Stomach (tissue), 9 donors: Measurements from ENCODE around the gene NDST1. TPM values are rescaled to one million over a fixed set of nuclear protein-coding genes. Genes with fewer than 3 reads are reported as not detected.
A peak's percentile ranks its signal among the peaks of the same experiment; 100 is the strongest.

Experiments
- DNase-seq, 2 donors: peaks; one replicate each; pipeline versions ENCODE4 v3.0.0 to v3.0.0-alpha.2; 2013 to 2019
- H3K27ac ChIP-seq, 5 donors: fragments of 200-600 bp in 4 of 5; sonication (generic) in 4 of 5; one replicate each; pipeline ENCODE4 v1.5.1; 2013 to 2019; ENCODE audit warnings: mild to moderate bottlenecking in 1 of 5, moderate library complexity in 1 of 5
- H3K27me3 ChIP-seq, 3 donors: fragments of 200-600 bp; sonication (generic); one replicate each; pipeline ENCODE4 v1.5.1; 2017 to 2019; ENCODE audit warnings: mixed run types in 1 of 3
- H3K36me3 ChIP-seq, 4 donors: fragments of 200-600 bp; sonication (generic); 1 replicate in 3 of 4; 2 replicates in 1 of 4; pipeline ENCODE4 v1.5.1; 2016 to 2019
- H3K4me1 ChIP-seq, 4 donors: fragments of 200-600 bp; sonication (generic); one replicate each; pipeline ENCODE4 v1.5.1; 2016 to 2019
- H3K4me3 ChIP-seq, 4 donors: fragments of 200-600 bp; sonication (generic) in 3 of 4; one replicate each; pipeline ENCODE4 v1.5.1; 2016 to 2019; ENCODE audit warnings: mild to moderate bottlenecking in 1 of 4
- H3K9me3 ChIP-seq, 4 donors: fragments of 200-600 bp; sonication (generic); one replicate each; pipeline ENCODE4 v1.5.1; 2016 to 2019
- CTCF ChIP-seq, 7 experiments: fragments of 450-650 bp in 4 of 7; fragments of 200-600 bp in 3 of 7; sonication (generic) in 3 of 7; IDR thresholded peaks; one replicate each; pipeline ENCODE4 v1.5.1; 2016 to 2019; ENCODE audit warnings: antibody characterized with exemption in 7 of 7, control low read depth in 2 of 7, mild to moderate bottlenecking in 1 of 7
- EP300 ChIP-seq: sonication (generic); formaldehyde crosslinking; IDR thresholded peaks from one replicate; pipeline ENCODE4 v1.6.1; 2017; ENCODE audit warnings: antibody characterized with exemption
- POLR2A ChIP-seq, 4 donors: fragments of 450-650 bp; IDR thresholded peaks; one replicate each; pipeline ENCODE4 v1.6.1; 2016; ENCODE audit warnings: antibody characterized with exemption in 4 of 4, control low read depth in 2 of 4, mild to moderate bottlenecking in 1 of 4, moderate library complexity in 1 of 4
- POLR2AphosphoS5 ChIP-seq, 3 donors: sonication (generic); formaldehyde crosslinking; IDR thresholded peaks; one replicate each; pipeline ENCODE4 v1.6.1; 2016; ENCODE audit warnings: antibody characterized with exemption in 3 of 3
- WGBS, 5 donors: extraction: QIAGEN DNeasy Blood & Tissue Kit in 3 of 5; methylation state at CpG; one replicate each; pipeline versions ENCODE4 v1.1.5 to v1.1.7; 2013 to 2018; 5-methylcytosine and 5-hydroxymethylcytosine counted together
- intact Hi-C: fragments of 100-400 bp; cut with DNase I; formaldehyde crosslinking; loops from one replicate; pipeline ENCODE4 v1.15.1; 2023; ENCODE audit warnings: low total_unique reads
- polyA plus RNA-seq, 3 donors: library from polyadenylated mRNA; stranded (reverse); fragments of 200-250 nt; gene quantifications; one replicate each; pipeline ENCODE4 v1.2.3, GENCODE V29; 2013
- total RNA-seq, 5 donors: library from RNA; depleted of rRNA; stranded (reverse); fragments of >200 nt; gene quantifications; one replicate each; pipeline versions ENCODE4 v1.1.0 to v1.2.3, GENCODE V29; 2014 to 2016
- donor health status: healthy with polysubstance abuse.
- donor health status: Bipolar disorder and iron deficiency.
- donor health status: healthy.

NDST1 gene
- total and polyA plus RNA-seq, 8 donors = 6.4 to 32.9 (median 15.9) TPM

GRCh38 chr5:150557509-150557872 lies 49.6 kb downstream of the NDST1 start:
- WGBS, 5 donors = 31 to 58% (median 50%) methylated on average over 5 to 6 of the region's 6 CpGs
- no peaks in the 10 kb centered on the region for H3K27me3 ChIP-seq
- DNase-seq = no peak
- peaks cover 0 to 16% (median 7%) of the 10 kb centered on the region in 4 donors for H3K4me1 ChIP-seq
- H3K9me3 ChIP-seq = no peaks in the 10 kb centered on the region
- H3K27ac ChIP-seq = peak overlapping the region in 2 of 5 donors; percentile 5 to 44
- no peak overlapping the region for H3K4me3 ChIP-seq
- TF ChIP-seq POLR2AphosphoS5 (IDR thresholded peaks at IDR 0.05) = no peak
- no peak for TF ChIP-seq POLR2A (IDR thresholded peaks at IDR 0.05)
- no peak for TF ChIP-seq CTCF (IDR thresholded peaks at IDR 0.05)
- no peak for TF ChIP-seq EP300
- intact Hi-C loops = loop anchor here (5.0 to 10.0 kb wide), 2 partner anchors 100 to 287 kb away; partner anchors contain the start of gene IRGM
- H3K36me3 ChIP-seq = peaks cover 24 to 42% (median 42%) of the 10 kb centered on the region in 4 donors

- H3K27ac ChIP-seq = no peak overlapping the region
- no peaks in the 10 kb centered on the region for H3K9me3 ChIP-seq
- H3K36me3 ChIP-seq = peaks cover 18 to 36% (median 35%) of the 10 kb centered on the region in 4 donors
- no peak for DNase-seq
- WGBS, 5 donors = 64 to 70% (median 66%) methylated on average over 6 to 12 of the region's 12 CpGs
- no peak overlapping the region for H3K4me3 ChIP-seq
- peaks cover 0 to 16% (median 7%) of the 10 kb centered on the region in 4 donors for H3K4me1 ChIP-seq
- no peak for TF ChIP-seq EP300
- no peak for TF ChIP-seq POLR2AphosphoS5 (IDR thresholded peaks at IDR 0.05)
- no peak for TF ChIP-seq POLR2A (IDR thresholded peaks at IDR 0.05)
- no peak for TF ChIP-seq CTCF (IDR thresholded peaks at IDR 0.05)
- no peaks in the 10 kb centered on the region for H3K27me3 ChIP-seq
- intact Hi-C loops = loop anchor here (5.0 to 10.0 kb wide), 2 partner anchors 99 to 287 kb away; partner anchors contain the start of gene IRGM
Observed at GRCh38 chr5:150558088-150558621, 50.2 kb downstream of the NDST1 start.

- no peak for DNase-seq
- intact Hi-C loops = loop anchor here (5.0 to 10.0 kb wide), 2 partner anchors 98 to 286 kb away; partner anchors contain the start of gene IRGM
Observed at GRCh38 chr5:150559088-150559487, 51.2 kb downstream of the NDST1 start.

GRCh38 chr5:150559701-150560100 lies 51.8 kb downstream of the NDST1 start:
- Histone ChIP-seq H3K9me3 (no peaks in the 10 kb centered on the region), H3K4me3 (no peak overlapping the region), H3K27ac (no peak overlapping the region), H3K4me1 (peaks cover 0 to 16% (median 7%) of the 10 kb centered on the region in 4 donors), H3K27me3 (no peaks in the 10 kb centered on the region), H3K36me3 (peaks cover 8 to 20% (median 20%) of the 10 kb centered on the region in 4 donors)
- TF ChIP-seq EP300 (no peak), CTCF (IDR thresholded peaks at IDR 0.05) (no peak), POLR2AphosphoS5 (IDR thresholded peaks at IDR 0.05) (no peak), POLR2A (IDR thresholded peaks at IDR 0.05) (no peak)
- intact Hi-C loops = loop anchor here (5.0 to 10.0 kb wide), 2 partner anchors 98 to 285 kb away; partner anchors contain the start of gene IRGM
- no peak for DNase-seq
- WGBS, 5 donors = 37 to 69% (median 43%) methylated on average over 4 of the region's 4 CpGs

More at GRCh38 chr5:150559088-150559487, 51.2 kb downstream of the NDST1 start:
- Histone ChIP-seq H3K4me1 (peaks cover 0 to 16% (median 7%) of the 10 kb centered on the region in 4 donors), H3K4me3 (no peak overlapping the region), H3K27ac (no peak overlapping the region), H3K9me3 (no peaks in the 10 kb centered on the region), H3K36me3 (peaks cover 8 to 26% (median 26%) of the 10 kb centered on the region in 4 donors), H3K27me3 (no peaks in the 10 kb centered on the region)
- no peak for TF ChIP-seq CTCF (IDR thresholded peaks at IDR 0.05)
- TF ChIP-seq EP300 = no peak
- TF ChIP-seq POLR2AphosphoS5 (IDR thresholded peaks at IDR 0.05) = no peak
- no peak for TF ChIP-seq POLR2A (IDR thresholded peaks at IDR 0.05)
- 57 to 78% (median 72%) methylated on average over 2 of the region's 2 CpGs for WGBS, 5 donors
